Astrocyte (in vitro differentiated cells and primary cell): Measurements from ENCODE around the gene EMC1. TPM values are rescaled to one million over a fixed set of nuclear protein-coding genes. Genes with fewer than 3 reads are reported as not detected.

Experiments used
- DNase-seq: peaks from one replicate; pipeline ENCODE4 v3.0.0-alpha.2; 2010; ENCODE audit warnings: low read depth
- FAIRE-seq: peaks from 2 replicates; lab custom pipeline; 2011; peaks lifted over from hg19 to GRCh38; lab: Jason Lieb, UNC
- H2AFZ ChIP-seq: 2 replicates; pipeline ENCODE4 v1.6.0; 2012; ENCODE audit warnings: low read depth, low read length, inconsistent platforms
- H3K27ac ChIP-seq: 2 replicates; pipeline ENCODE4 v1.5.1; 2011; ENCODE audit warnings: low read depth, low read length, inconsistent platforms
- H3K27me3 ChIP-seq: 2 replicates; pipeline ENCODE4 v1.6.0; 2011; ENCODE audit warnings: low read length, inconsistent platforms; ENCODE audit not compliant: insufficient read depth
- H3K36me3 ChIP-seq: 2 replicates; pipeline ENCODE4 v1.5.1; 2011; ENCODE audit warnings: low read length, inconsistent platforms; ENCODE audit not compliant: insufficient read depth
- H3K4me1 ChIP-seq: 2 replicates; pipeline ENCODE4 v1.5.1; 2011; ENCODE audit warnings: low read length, inconsistent platforms; ENCODE audit not compliant: insufficient read depth
- H3K4me2 ChIP-seq: 2 replicates; pipeline ENCODE4 v1.6.0; 2012; ENCODE audit warnings: low read length, inconsistent platforms
- H3K4me3 ChIP-seq: 2 replicates; pipeline ENCODE4 v1.5.1; 2011; ENCODE audit warnings: low read depth, mild to moderate bottlenecking, low read length, inconsistent platforms; ENCODE audit not compliant: insufficient read depth
- H3K79me2 ChIP-seq: 2 replicates; pipeline ENCODE4 v1.6.0; 2012; ENCODE audit warnings: mild to moderate bottlenecking, low read length, inconsistent platforms; ENCODE audit not compliant: insufficient read depth
- H3K9ac ChIP-seq: 2 replicates; pipeline ENCODE4 v1.6.0; 2012; ENCODE audit warnings: mild to moderate bottlenecking, low read length, inconsistent platforms
- H3K9me3 ChIP-seq: 2 replicates; pipeline ENCODE4 v1.5.1; 2012; ENCODE audit warnings: low read depth, mild to moderate bottlenecking, low read length, inconsistent platforms; ENCODE audit not compliant: insufficient read depth
- H4K20me1 ChIP-seq: 2 replicates; pipeline ENCODE4 v1.6.0; 2012; ENCODE audit warnings: low read length, inconsistent platforms; ENCODE audit not compliant: insufficient read depth
- H3K27ac Mint-ChIP-seq: one replicate; pipeline ENCODE4 v1.8.0; 2021; ENCODE audit warnings: mild to moderate bottlenecking, mixed read lengths; ENCODE audit not compliant: unreplicated experiment
- H3K27me3 Mint-ChIP-seq: one replicate; pipeline ENCODE4 v1.8.0; 2021; ENCODE audit warnings: low read depth, mixed read lengths; ENCODE audit not compliant: unreplicated experiment
- H3K36me3 Mint-ChIP-seq: one replicate; pipeline ENCODE4 v1.8.0; 2021; ENCODE audit warnings: low read depth, mixed read lengths; ENCODE audit not compliant: unreplicated experiment
- H3K4me1 Mint-ChIP-seq: one replicate; pipeline ENCODE4 v1.8.0; 2021; ENCODE audit warnings: low read depth, mixed read lengths; ENCODE audit not compliant: unreplicated experiment
- H3K4me3 Mint-ChIP-seq: one replicate; pipeline ENCODE4 v1.8.0; 2021; ENCODE audit warnings: mild to moderate bottlenecking, moderate library complexity, mixed read lengths; ENCODE audit not compliant: unreplicated experiment
- H3K9me3 Mint-ChIP-seq: one replicate; pipeline ENCODE4 v1.8.0; 2021; ENCODE audit warnings: mild to moderate bottlenecking, mixed read lengths; ENCODE audit not compliant: unreplicated experiment
- EZH2 ChIP-seq: IDR thresholded peaks from 2 replicates; pipeline ENCODE4 v1.6.1; 2012; ENCODE audit warnings: mild to moderate bottlenecking, low read length, inconsistent platforms; ENCODE audit not compliant: insufficient read depth
- total RNA-seq: library from RNA; stranded (reverse); gene quantifications from 2 replicates; pipeline ENCODE4 v1.2.1, GENCODE V29; 2021
- TF ChIP-seq, protein P1 (sequence below): IDR thresholded peaks from 2 replicates; pipeline ENCODE4 v1.5.1; 2011; ENCODE audit warnings: low read depth, mild to moderate bottlenecking, inconsistent platforms, low read length, moderate library complexity; ENCODE audit not compliant: insufficient read depth

The EMC1 gene
- total RNA-seq, 1 donor from 2014 or later: 89.3 TPM

DNA sequence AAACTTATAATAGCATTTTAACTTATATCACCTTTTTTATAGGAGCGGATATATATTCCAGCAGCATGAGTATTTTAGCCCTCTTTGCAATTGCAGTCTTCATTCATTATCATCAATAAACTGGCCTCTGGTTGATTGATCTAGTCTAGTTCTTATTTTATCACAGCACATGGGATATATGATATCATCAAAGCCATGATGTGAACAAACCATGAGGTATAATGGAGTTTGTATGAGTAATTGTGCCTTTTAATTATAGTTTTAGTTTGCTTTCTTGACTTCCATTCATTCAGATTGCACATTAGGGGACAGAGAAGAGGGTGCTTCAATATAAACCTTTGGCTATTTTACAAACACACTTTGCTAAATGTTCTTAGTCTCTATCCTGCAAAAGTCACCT, 37.7 kb downstream of the EMC1 start:
- Histone ChIP-seq H3K4me3 (no peak overlapping the region), H3K4me2 (no peak overlapping the region), H3K9ac (no peak overlapping the region), H3K27me3 (no peaks in the 10 kb centered on the region), H3K9me3 (no peaks in the 10 kb centered on the region), H3K36me3 (peaks cover 28% of the 10 kb centered on the region), H2AFZ (no peak overlapping the region), H3K79me2 (peaks cover 78% of the 10 kb centered on the region), H3K27ac (no peak overlapping the region), H3K4me1 (peaks cover 7% of the 10 kb centered on the region), H4K20me1 (peaks cover 30% of the 10 kb centered on the region)
- H3K4me1 Mint-ChIP-seq: peaks cover 13% of the 10 kb centered on the region
- H3K27me3 Mint-ChIP-seq: no peaks in the 10 kb centered on the region
- H3K27ac Mint-ChIP-seq: no peak overlapping the region
- H3K9me3 Mint-ChIP-seq: no peaks in the 10 kb centered on the region
- no peaks in the 10 kb centered on the region for H3K36me3 Mint-ChIP-seq
- FAIRE-seq: no peak
- no peak for DNase-seq
- no peak overlapping the region for H3K4me3 Mint-ChIP-seq
- no peak for TF ChIP-seq EZH2
- TF ChIP-seq, protein P1, sequence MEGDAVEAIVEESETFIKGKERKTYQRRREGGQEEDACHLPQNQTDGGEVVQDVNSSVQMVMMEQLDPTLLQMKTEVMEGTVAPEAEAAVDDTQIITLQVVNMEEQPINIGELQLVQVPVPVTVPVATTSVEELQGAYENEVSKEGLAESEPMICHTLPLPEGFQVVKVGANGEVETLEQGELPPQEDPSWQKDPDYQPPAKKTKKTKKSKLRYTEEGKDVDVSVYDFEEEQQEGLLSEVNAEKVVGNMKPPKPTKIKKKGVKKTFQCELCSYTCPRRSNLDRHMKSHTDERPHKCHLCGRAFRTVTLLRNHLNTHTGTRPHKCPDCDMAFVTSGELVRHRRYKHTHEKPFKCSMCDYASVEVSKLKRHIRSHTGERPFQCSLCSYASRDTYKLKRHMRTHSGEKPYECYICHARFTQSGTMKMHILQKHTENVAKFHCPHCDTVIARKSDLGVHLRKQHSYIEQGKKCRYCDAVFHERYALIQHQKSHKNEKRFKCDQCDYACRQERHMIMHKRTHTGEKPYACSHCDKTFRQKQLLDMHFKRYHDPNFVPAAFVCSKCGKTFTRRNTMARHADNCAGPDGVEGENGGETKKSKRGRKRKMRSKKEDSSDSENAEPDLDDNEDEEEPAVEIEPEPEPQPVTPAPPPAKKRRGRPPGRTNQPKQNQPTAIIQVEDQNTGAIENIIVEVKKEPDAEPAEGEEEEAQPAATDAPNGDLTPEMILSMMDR: no peak

DNA sequence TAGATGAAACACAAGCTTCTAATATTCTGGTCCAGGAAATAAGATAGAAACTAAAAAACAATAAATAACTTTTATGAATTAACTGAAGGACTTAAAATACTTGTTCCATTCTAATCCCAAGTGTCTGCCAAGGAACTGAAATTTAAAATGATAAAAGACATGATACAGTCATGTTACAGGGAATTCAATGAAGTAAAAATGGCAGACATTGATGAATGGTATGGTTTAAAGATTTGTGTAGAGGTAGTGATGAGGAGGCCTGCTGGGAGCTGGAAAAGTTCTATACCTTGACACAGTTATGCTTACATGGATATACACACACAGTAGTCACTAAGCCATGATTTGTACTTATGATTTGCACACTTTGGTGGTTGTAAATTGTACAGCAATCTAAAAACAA, 39.2 kb downstream of the EMC1 start:
- Histone ChIP-seq H3K27me3 (no peaks in the 10 kb centered on the region), H3K9me3 (no peaks in the 10 kb centered on the region), H2AFZ (no peak overlapping the region), H4K20me1 (peaks cover 34% of the 10 kb centered on the region), H3K4me2 (peak overlapping the region; percentile 9), H3K79me2 (peaks cover 89% of the 10 kb centered on the region), H3K36me3 (peaks cover 22% of the 10 kb centered on the region), H3K27ac (no peak overlapping the region), H3K9ac (no peak overlapping the region), H3K4me1 (peaks cover 10% of the 10 kb centered on the region), H3K4me3 (no peak overlapping the region)
- H3K4me3 Mint-ChIP-seq: peak overlapping the region; percentile 90
- peak overlapping the region; percentile 49 for H3K27ac Mint-ChIP-seq
- H3K27me3 Mint-ChIP-seq: no peaks in the 10 kb centered on the region
- FAIRE-seq (no peak), DNase-seq (no peak)
- H3K9me3 Mint-ChIP-seq: no peaks in the 10 kb centered on the region
- TF ChIP-seq, protein P1: no peak
- no peak for TF ChIP-seq EZH2
- H3K36me3 Mint-ChIP-seq: peaks cover 1% of the 10 kb centered on the region
- peaks cover 15% of the 10 kb centered on the region for H3K4me1 Mint-ChIP-seq

DNA sequence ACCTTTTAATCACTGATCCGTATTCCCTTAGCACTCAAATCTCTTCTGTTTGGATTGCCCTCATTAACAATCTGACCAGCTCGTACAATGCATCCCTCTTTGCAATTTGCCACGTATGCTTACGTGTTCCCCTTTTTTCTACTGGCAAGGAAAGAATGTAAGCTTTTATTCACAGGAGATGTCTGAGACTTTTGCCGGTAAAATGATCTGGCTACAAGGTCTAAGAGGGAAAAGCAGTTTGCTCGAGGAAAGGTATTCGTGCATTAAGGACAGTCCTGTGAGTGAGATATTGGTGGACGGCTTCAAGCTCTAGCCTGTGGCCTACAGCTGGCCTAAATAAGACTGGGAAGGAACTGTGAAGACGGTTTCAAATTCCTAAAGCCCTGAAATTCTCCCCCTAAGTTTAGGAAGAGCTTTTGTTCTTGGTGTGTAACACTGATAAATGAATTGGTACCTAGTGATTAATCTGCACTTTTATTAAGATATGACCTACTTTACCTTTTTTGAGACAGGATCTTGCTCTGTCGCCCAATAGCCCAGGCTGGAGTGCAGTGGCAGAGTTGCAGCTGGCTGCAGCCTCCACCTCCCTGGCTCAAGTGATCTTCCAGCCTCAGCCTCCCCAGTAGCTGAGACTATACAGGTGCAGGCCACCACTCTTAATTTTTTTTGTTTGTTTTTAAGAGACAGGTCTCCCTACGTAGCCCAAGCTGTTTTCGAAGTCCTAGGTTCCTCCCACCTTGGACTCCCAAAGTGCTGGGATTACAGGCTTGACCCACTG, 40.4 kb downstream of the EMC1 start:
- no peaks in the 10 kb centered on the region for H3K27me3 Mint-ChIP-seq
- H3K4me1 Mint-ChIP-seq: peaks cover 20% of the 10 kb centered on the region
- no peak for TF ChIP-seq EZH2
- H3K27ac ChIP-seq: peak overlapping the region; percentile 92
- H3K9ac ChIP-seq: peak overlapping the region; percentile 92
- H4K20me1 ChIP-seq: peaks cover 46% of the 10 kb centered on the region
- no peaks in the 10 kb centered on the region for H3K9me3 Mint-ChIP-seq
- peak overlapping the region; percentile 89 for H3K4me2 ChIP-seq
- no peaks in the 10 kb centered on the region for H3K27me3 ChIP-seq
- H3K4me3 ChIP-seq: peak overlapping the region; percentile 89
- H3K36me3 Mint-ChIP-seq: peaks cover 1% of the 10 kb centered on the region
- H3K4me3 Mint-ChIP-seq: peak overlapping the region; percentile 90
- H3K9me3 ChIP-seq: no peaks in the 10 kb centered on the region
- FAIRE-seq (no peak), DNase-seq (peak; percentile 33)
- H3K4me1 ChIP-seq: peaks cover 10% of the 10 kb centered on the region
- peaks cover 18% of the 10 kb centered on the region for H3K36me3 ChIP-seq
- H3K27ac Mint-ChIP-seq: peak overlapping the region; percentile 95
- H2AFZ ChIP-seq: peak overlapping the region; percentile 84
- H3K79me2 ChIP-seq: peaks cover 94% of the 10 kb centered on the region
